ENCODE results near the gene DCAF11. TPM values are rescaled to one million over a fixed set of nuclear protein-coding genes. Genes with fewer than 3 reads are reported as not detected.

DCAF11 gene
- total and polyA plus RNA-seq, 2 of the 13 experiments (the other 11 are each of a cell fraction or from before 2014, with no cell fraction given), result 150 to 257 TPM

DNA sequence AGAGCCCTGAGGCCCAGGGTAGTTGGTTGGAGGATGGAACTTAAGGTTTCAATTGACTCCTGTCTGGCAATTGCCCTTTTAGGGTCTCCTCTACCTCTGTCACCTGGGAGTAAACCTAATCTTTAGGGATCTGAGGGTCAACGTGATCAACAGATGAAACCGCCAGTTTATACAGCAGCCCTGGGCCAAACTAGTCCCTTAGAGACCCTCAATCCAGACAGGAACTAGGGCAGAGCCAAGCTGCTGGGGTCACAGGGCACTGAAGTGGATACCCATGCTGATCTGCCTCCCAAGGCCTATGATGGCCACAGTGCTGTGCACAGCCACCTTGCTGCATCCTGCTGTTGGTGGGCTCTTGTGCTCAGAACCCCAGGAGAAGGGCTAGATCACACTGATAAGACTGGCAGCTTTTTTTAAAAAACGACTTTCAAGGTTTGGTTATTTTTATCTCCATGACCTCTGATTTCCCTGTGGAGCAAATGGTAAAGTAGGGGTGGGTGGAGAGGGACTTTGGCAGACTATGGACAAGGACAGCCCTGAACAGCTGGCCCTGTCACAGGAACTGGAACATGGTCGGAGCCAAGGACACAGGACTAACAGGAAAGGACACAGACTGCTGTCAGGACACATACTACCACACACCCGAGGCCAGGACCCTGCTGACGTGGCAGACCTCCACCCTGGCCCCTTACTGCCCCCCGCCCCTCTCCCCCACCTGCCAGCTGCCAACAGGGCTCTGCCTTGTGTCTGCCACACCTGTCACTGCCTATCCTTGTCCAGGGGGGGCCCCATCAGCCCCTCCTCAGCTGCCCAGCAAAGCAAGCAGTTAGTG is 16.4 kb downstream of the DCAF11 start (continued):
- TF ChIP-seq, protein P1, sequence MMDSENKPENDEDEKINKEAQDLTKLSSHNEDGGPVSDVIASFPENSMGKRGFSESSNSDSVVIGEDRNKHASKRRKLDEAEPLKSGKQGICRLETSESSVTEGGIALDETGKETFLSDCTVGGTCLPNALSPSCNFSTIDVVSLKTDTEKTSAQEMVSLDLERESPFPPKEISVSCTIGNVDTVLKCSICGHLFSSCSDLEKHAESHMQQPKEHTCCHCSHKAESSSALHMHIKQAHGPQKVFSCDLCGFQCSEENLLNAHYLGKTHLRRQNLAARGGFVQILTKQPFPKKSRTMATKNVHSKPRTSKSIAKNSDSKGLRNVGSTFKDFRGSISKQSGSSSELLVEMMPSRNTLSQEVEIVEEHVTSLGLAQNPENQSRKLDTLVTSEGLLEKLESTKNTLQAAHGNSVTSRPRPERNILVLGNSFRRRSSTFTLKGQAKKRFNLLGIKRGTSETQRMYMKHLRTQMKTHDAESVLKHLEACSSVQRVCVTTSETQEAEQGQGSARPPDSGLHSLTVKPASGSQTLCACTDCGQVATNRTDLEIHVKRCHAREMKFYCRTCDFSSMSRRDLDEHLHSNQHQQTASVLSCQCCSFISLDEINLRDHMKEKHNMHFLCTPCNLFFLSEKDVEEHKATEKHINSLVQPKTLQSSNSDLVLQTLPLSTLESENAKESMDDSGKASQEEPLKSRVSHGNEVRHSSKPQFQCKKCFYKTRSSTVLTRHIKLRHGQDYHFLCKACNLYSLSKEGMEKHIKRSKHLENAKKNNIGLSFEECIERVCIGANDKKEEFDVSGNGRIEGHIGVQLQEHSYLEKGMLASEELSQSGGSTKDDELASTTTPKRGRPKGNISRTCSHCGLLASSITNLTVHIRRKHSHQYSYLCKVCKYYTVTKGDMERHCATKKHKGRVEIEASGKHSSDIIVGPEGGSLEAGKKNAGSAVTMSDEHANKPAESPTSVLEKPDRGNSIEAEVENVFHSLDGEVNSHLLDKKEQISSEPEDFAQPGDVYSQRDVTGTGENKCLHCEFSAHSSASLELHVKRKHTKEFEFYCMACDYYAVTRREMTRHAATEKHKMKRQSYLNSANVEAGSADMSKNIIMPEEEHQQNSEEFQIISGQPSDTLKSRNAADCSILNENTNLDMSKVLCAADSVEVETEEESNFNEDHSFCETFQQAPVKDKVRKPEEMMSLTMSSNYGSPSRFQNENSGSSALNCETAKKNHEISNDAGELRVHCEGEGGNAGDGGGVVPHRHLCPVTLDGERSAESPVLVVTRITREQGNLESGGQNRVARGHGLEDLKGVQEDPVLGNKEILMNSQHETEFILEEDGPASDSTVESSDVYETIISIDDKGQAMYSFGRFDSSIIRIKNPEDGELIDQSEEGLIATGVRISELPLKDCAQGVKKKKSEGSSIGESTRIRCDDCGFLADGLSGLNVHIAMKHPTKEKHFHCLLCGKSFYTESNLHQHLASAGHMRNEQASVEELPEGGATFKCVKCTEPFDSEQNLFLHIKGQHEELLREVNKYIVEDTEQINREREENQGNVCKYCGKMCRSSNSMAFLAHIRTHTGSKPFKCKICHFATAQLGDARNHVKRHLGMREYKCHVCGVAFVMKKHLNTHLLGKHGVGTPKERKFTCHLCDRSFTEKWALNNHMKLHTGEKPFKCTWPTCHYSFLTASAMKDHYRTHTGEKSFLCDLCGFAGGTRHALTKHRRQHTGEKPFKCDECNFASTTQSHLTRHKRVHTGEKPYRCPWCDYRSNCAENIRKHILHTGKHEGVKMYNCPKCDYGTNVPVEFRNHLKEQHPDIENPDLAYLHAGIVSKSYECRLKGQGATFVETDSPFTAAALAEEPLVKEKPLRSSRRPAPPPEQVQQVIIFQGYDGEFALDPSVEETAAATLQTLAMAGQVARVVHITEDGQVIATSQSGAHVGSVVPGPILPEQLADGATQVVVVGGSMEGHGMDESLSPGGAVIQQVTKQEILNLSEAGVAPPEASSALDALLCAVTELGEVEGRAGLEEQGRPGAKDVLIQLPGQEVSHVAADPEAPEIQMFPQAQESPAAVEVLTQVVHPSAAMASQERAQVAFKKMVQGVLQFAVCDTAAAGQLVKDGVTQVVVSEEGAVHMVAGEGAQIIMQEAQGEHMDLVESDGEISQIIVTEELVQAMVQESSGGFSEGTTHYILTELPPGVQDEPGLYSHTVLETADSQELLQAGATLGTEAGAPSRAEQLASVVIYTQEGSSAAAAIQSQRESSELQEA (CRISPR knock-in tag; IDR thresholded peaks at IDR 0.05; ENCODE audit: not compliant biosample characterization), result peak; percentile 63
- peak; percentile 100; the same call in 1 of the 2 replicates for TF ChIP-seq HMGA1 (CRISPR knock-in tag; conservative IDR thresholded peaks at IDR 0.05)
- no peak for TF ChIP-seq HDAC6 (IDR thresholded peaks at IDR 0.05; ENCODE audit: low read depth, low read length)
- peak; percentile 68 for TF ChIP-seq ZIK1 (CRISPR knock-in tag; IDR thresholded peaks at IDR 0.05; ENCODE audit: borderline replicate concordance, low read depth)
- no peak for TF ChIP-seq NFATC3 (CRISPR knock-in tag; IDR thresholded peaks at IDR 0.05)
- TF ChIP-seq, protein P2, sequence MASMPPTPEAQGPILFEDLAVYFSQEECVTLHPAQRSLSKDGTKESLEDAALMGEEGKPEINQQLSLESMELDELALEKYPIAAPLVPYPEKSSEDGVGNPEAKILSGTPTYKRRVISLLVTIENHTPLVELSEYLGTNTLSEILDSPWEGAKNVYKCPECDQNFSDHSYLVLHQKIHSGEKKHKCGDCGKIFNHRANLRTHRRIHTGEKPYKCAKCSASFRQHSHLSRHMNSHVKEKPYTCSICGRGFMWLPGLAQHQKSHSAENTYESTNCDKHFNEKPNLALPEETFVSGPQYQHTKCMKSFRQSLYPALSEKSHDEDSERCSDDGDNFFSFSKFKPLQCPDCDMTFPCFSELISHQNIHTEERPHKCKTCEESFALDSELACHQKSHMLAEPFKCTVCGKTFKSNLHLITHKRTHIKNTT (CRISPR knock-in tag; IDR thresholded peaks at IDR 0.05), result no peak
- TF ChIP-seq, protein P3, sequence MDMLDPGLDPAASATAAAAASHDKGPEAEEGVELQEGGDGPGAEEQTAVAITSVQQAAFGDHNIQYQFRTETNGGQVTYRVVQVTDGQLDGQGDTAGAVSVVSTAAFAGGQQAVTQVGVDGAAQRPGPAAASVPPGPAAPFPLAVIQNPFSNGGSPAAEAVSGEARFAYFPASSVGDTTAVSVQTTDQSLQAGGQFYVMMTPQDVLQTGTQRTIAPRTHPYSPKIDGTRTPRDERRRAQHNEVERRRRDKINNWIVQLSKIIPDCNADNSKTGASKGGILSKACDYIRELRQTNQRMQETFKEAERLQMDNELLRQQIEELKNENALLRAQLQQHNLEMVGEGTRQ (IDR thresholded peaks at IDR 0.05; ENCODE audit: low read depth, low read length), result no peak
- TF ChIP-seq, protein P3 (CRISPR knock-in tag; IDR thresholded peaks at IDR 0.05; ENCODE audit: borderline replicate concordance), result no peak
- no peak for TF ChIP-seq HHEX (CRISPR knock-in tag; IDR thresholded peaks at IDR 0.05)
- TF ChIP-seq ZNF784 (CRISPR knock-in tag; IDR thresholded peaks at IDR 0.05; ENCODE audit: borderline replicate concordance), result no peak
- TF ChIP-seq ZMYM2 (CRISPR knock-in tag; IDR thresholded peaks at IDR 0.05), result 0 out of 2 replicates have a peak, but pooled peaks have one; percentile 31
- TF ChIP-seq NCOA5 (CRISPR knock-in tag; IDR thresholded peaks at IDR 0.05), result no peak
- peak; percentile 53; the same call in 1 of the 2 replicates for TF ChIP-seq ZNF839 (CRISPR knock-in tag; IDR thresholded peaks at IDR 0.05; ENCODE audit: borderline replicate concordance)
- TF ChIP-seq ARNT2 (CRISPR knock-in tag; IDR thresholded peaks at IDR 0.05; ENCODE audit: low read depth), result peak; percentile 31; the same call in 1 of the 2 replicates
- TF ChIP-seq PPARG (CRISPR knock-in tag; conservative IDR thresholded peaks at IDR 0.05), result peak; percentile 62
- peak; percentile 62; the same call in 1 of the 2 replicates for TF ChIP-seq TARDBP (CRISPR knock-in tag; IDR thresholded peaks at IDR 0.05)
